ENCODE results near the gene RTN4RL2. TPM values are rescaled to one million over a fixed set of nuclear protein-coding genes. Genes with fewer than 3 reads are reported as not detected.

The RTN4RL2 gene
- total RNA-seq, 4 donors from 2014 or later, result 0.48 TPM; not detected in 3

- intact Hi-C loops (cut with DNase I; ENCODE audit: low total_unique reads), result no loop called here
- H3K27ac ChIP-seq, result no peak overlapping the region
- H3K4me3 ChIP-seq, result no peak overlapping the region
- no peaks in the 10 kb centered on the region for H3K36me3 ChIP-seq
- WGBS, 2 donors (ENCODE audit: low coverage in 1 of 2), result 92% methylated on average over 12 of the region's 12 CpGs; no CpG with 5 or more reads in 1 of the 2 donors
- DNase-seq, result no peak
- in situ Hi-C loops (cut with MboI; ENCODE audit: low pct_ligation_motif_present in 1 of 4, low pct_unique_long_range_greater_than_20kb in 1 of 4, low sequenced_read_pairs in 3 of 4), result no loop called here
- no peaks in the 10 kb centered on the region for H3K27me3 ChIP-seq
- H3K4me1 ChIP-seq, result peaks cover 11 to 26% (median 20%) of the 10 kb centered on the region in 4 donors
- no peaks in the 10 kb centered on the region for H3K9me3 ChIP-seq
- TF ChIP-seq POLR2A (IDR thresholded peaks at IDR 0.05), result no peak
- TF ChIP-seq EP300 (IDR thresholded peaks at IDR 0.05; ENCODE audit: low read depth), result no peak
- TF ChIP-seq, protein P1, sequence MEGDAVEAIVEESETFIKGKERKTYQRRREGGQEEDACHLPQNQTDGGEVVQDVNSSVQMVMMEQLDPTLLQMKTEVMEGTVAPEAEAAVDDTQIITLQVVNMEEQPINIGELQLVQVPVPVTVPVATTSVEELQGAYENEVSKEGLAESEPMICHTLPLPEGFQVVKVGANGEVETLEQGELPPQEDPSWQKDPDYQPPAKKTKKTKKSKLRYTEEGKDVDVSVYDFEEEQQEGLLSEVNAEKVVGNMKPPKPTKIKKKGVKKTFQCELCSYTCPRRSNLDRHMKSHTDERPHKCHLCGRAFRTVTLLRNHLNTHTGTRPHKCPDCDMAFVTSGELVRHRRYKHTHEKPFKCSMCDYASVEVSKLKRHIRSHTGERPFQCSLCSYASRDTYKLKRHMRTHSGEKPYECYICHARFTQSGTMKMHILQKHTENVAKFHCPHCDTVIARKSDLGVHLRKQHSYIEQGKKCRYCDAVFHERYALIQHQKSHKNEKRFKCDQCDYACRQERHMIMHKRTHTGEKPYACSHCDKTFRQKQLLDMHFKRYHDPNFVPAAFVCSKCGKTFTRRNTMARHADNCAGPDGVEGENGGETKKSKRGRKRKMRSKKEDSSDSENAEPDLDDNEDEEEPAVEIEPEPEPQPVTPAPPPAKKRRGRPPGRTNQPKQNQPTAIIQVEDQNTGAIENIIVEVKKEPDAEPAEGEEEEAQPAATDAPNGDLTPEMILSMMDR (IDR thresholded peaks at IDR 0.05), result no peak
Measured at GRCh38 chr11:57512646-57513451, 52.5 kb downstream of the RTN4RL2 start.

DNA sequence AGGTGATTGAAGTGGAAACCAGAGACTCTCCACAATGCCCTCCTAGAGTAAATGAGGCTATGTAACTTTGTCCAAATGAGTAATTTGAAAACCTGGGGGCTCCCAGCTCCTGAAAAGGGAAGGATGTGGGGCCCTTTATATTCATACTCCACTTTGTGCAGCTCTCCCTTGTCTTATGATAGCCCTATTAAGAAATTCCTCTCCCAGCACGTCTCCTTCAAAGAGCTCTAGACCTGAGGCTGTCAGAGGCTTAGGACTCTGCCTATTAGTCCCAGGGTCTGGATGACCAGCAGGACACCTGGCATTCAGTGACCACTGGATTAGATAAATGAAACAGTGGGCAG, 53.1 kb downstream of the RTN4RL2 start:
- TF ChIP-seq EP300 (IDR thresholded peaks at IDR 0.05; ENCODE audit: low read depth), result no peak
- no peak for TF ChIP-seq POLR2A (IDR thresholded peaks at IDR 0.05)
- TF ChIP-seq, protein P1 (IDR thresholded peaks at IDR 0.05), result no peak
- no peak for TF ChIP-seq POLR2AphosphoS5 (IDR thresholded peaks at IDR 0.05)
- Histone ChIP-seq H3K9me3 (no peaks in the 10 kb centered on the region), H3K36me3 (no peaks in the 10 kb centered on the region), H3K4me3 (no peak overlapping the region), H3K27me3 (no peaks in the 10 kb centered on the region), H3K27ac (peak overlapping the region in 1 of 4 donors; percentile 80), H3K4me1 (peaks cover 11 to 26% (median 20%) of the 10 kb centered on the region in 4 donors)
- 35% methylated on average over 1 of the region's 1 CpG; no CpG with 5 or more reads in 1 of the 2 donors for WGBS, 2 donors (ENCODE audit: low coverage in 1 of 2)
- DNase-seq, result no peak
- intact Hi-C loops (cut with DNase I; ENCODE audit: low total_unique reads), result no loop called here
- in situ Hi-C loops (cut with MboI; ENCODE audit: low pct_ligation_motif_present in 1 of 4, low pct_unique_long_range_greater_than_20kb in 1 of 4, low sequenced_read_pairs in 3 of 4), result no loop called here

DNA sequence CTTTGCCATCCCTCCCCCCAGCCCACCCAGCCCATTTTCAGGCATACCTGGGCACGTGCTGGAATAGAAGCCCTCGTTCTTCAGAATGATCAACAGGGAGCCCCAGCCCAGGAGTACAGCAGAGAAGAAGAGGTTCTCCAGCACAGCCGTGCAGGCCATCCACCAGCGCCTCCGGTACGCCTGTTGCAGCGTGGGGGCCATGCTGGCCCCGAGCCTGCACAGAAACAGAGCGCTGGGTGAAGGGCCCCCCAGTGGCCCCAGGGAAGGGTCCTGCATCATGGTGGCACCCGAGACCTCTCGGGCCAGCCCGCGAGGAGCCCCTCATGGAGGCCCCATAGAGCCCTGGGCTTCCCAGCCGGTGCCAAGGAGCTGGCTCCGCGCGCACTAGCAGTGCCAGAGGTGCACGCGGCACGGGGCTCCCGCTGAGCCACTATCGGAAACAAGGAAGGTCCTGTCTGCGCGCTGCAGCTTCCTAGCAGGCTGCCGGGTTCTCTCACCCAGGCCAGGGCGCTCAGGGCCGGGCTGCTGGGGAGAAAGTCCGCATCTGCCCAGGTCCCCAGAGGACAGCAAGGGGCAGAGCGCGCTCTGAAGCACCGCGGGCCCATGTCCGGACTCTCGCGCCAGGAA, 53.7 kb downstream of the RTN4RL2 start:
- H3K4me1 ChIP-seq, result peaks cover 11 to 26% (median 20%) of the 10 kb centered on the region in 4 donors
- DNase-seq, result peak; percentile 53
- no peaks in the 10 kb centered on the region for H3K9me3 ChIP-seq
- intact Hi-C loops (cut with DNase I; ENCODE audit: low total_unique reads), result no loop called here
- H3K27me3 ChIP-seq, result no peaks in the 10 kb centered on the region
- peak overlapping the region; percentile 60 to 80 (median 67) for H3K27ac ChIP-seq
- WGBS, 2 donors (ENCODE audit: low coverage in 1 of 2), result 17% methylated on average over 27 of the region's 35 CpGs; no CpG with 5 or more reads in 1 of the 2 donors
- H3K4me3 ChIP-seq, result peak overlapping the region; percentile 56 to 95 (median 84)
- in situ Hi-C loops (cut with MboI; ENCODE audit: low pct_ligation_motif_present in 1 of 4, low pct_unique_long_range_greater_than_20kb in 1 of 4, low sequenced_read_pairs in 3 of 4), result no loop called here
- H3K36me3 ChIP-seq, result no peaks in the 10 kb centered on the region
- TF ChIP-seq POLR2AphosphoS5 (IDR thresholded peaks at IDR 0.05) (no peak), POLR2A (IDR thresholded peaks at IDR 0.05) (no peak), EP300 (IDR thresholded peaks at IDR 0.05; ENCODE audit: low read depth) (no peak)
- TF ChIP-seq, protein P1 (IDR thresholded peaks at IDR 0.05), result no peak

- H3K27ac ChIP-seq, result peak overlapping the region; percentile 60 to 80 (median 67)
- WGBS, 2 donors (ENCODE audit: low coverage in 1 of 2), result 0 to 1% methylated on average over 3 to 54 of the region's 57 CpGs
- intact Hi-C loops (cut with DNase I; ENCODE audit: low total_unique reads), result no loop called here
Measured at GRCh38 chr11:57514538-57515331, 54.4 kb downstream of the RTN4RL2 start.

More at GRCh38 chr11:57514538-57515331, 54.4 kb downstream of the RTN4RL2 start:
- Histone ChIP-seq H3K4me3 (peak overlapping the region; percentile 56 to 95 (median 84)), H3K4me1 (peaks cover 11 to 26% (median 20%) of the 10 kb centered on the region in 4 donors), H3K27me3 (no peaks in the 10 kb centered on the region), H3K36me3 (no peaks in the 10 kb centered on the region), H3K9me3 (no peaks in the 10 kb centered on the region)
- in situ Hi-C loops (cut with MboI; ENCODE audit: low pct_ligation_motif_present in 1 of 4, low pct_unique_long_range_greater_than_20kb in 1 of 4, low sequenced_read_pairs in 3 of 4), result no loop called here
- DNase-seq, result peak; percentile 72
- TF ChIP-seq POLR2A (IDR thresholded peaks at IDR 0.05) (no peak), POLR2AphosphoS5 (IDR thresholded peaks at IDR 0.05) (no peak)
